Erythroblast (primary cell): ENCODE measurements around the gene MCM5.

ENCODE experiments used
- DNase-seq, 2 experiments: peaks; one replicate each; lab custom pipeline; 2025; lab: John Stamatoyannopoulos, UW
- GATA1 ChIP-seq: IDR thresholded peaks from 2 replicates; pipeline ENCODE4 v1.6.1; 2011; ENCODE audit warnings: low read depth, mild to moderate bottlenecking, control low read depth, low read length, moderate library complexity
- POLR2A ChIP-seq: IDR thresholded peaks from 2 replicates; pipeline ENCODE4 v1.6.1; 2011; ENCODE audit warnings: mild to moderate bottlenecking, low read length

The MCM5 gene

GRCh38 chr22:35401863-35402262, 1.9 kb downstream of the MCM5 start:
- DNase-seq: peak; percentile 25 to 35
- no peak for TF ChIP-seq GATA1
- TF ChIP-seq POLR2A: no peak

- DNase-seq: no peak
- TF ChIP-seq GATA1: no peak
- no peak for TF ChIP-seq POLR2A
Measured at GRCh38 chr22:35403356-35403755, 3.4 kb downstream of the MCM5 start.

- TF ChIP-seq GATA1: no peak
- TF ChIP-seq POLR2A: no peak
- no peak for DNase-seq
Measured at GRCh38 chr22:35404176-35404575, 4.2 kb downstream of the MCM5 start.

DNA sequence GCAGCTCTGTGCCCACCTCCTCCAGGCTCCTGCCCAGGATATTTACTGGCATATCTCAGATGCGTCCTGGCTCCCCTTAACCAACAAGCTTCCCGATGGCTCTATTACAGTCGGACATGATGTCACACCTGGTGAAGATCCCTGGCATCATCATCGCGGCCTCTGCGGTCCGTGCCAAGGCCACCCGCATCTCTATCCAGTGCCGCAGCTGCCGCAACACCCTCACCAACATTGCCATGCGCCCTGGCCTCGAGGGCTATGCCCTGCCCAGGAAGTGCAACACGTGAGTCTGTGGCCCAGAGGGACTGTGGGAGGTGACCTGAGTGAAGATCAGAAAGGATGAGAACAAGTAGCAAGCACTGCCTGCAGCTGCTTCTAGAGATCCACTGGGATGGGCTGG, 6.5 kb downstream of the MCM5 start:
- DNase-seq: no peak
- TF ChIP-seq POLR2A (no peak), GATA1 (no peak)

DNA sequence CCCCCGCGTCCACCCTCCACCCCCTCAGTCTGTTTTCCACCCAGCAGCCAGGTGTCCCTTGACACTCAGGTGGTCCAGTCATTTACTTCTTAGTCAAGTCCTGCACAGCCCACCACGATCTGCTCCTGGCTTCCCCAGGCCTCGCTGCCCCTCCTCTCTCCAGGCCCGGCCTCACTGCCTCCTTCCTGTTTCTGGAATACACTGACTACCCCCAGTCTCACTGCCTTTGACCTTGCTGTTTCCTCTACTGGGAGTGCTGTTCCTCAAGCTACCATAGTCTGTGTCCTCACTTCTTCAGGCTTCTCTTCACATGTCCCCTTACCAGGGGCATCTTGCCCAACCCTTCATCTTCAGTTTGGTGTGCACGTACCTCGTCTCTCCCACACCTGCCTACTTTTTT, 7.4 kb downstream of the MCM5 start:
- no peak for DNase-seq
- TF ChIP-seq GATA1 (no peak), POLR2A (no peak)

DNA sequence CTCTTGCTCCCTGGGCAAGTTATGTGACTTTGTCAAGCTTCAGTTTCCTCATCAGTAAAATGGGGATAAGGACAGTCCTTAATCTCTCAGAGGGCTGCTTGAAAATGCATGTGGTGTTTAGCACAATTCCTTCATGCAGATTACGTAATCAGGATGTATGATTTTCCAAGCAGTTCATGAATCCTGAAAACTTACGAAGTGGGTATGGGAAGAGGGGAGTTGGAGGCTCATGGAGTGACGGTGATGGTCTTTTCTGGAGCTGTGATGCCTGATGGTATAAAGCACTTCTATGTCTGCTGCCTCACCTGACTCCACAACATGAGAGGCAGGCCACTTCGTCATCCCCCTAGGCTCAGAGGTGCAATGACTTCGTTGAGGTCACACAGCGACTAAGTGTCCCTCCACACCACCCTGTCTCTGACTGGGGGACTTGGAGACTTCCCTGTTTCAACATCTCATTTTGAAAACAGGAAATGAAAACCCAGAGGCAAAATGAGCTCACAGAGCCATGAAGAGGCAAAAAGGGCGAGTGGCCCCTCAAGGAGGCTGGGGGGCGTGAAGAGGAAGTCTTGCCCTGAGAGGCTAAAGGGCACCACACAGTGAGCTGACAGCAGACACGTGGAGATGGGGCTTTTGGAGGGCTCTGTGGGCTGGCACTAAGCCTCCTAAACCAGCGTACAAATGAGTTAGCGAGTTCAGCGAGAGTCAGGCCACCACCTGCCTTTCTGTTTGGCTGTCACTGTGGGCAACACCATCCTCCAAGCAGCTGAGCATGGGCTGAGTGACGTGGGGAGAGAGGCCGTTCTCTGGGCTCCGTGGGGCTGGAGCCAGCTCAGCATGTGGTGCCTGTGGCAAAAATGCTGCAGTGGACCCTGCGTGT, 10.1 kb downstream of the MCM5 start:
- no peak for DNase-seq
- TF ChIP-seq GATA1 (no peak), POLR2A (no peak)

DNA sequence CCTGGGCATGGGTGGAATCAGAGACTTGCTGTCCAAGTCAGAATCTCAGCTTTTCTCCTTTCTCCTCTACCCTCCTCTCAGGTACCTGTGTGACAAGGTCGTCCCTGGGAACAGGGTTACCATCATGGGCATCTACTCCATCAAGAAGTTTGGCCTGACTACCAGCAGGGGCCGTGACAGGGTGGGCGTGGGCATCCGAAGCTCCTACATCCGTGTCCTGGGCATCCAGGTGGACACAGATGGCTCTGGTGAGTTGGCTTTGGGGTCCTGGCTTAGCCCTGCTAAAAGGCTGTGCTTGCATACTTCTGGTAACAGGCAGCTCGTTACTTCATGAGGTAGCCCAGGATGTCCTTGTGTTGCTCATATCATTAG, 10.7 kb downstream of the MCM5 start:
- DNase-seq: no peak
- TF ChIP-seq GATA1: no peak
- TF ChIP-seq POLR2A: no peak

GRCh38 chr22:35411102-35411501, 11.2 kb downstream of the MCM5 start:
- DNase-seq: no peak
- TF ChIP-seq GATA1 (no peak), POLR2A (no peak)

DNA sequence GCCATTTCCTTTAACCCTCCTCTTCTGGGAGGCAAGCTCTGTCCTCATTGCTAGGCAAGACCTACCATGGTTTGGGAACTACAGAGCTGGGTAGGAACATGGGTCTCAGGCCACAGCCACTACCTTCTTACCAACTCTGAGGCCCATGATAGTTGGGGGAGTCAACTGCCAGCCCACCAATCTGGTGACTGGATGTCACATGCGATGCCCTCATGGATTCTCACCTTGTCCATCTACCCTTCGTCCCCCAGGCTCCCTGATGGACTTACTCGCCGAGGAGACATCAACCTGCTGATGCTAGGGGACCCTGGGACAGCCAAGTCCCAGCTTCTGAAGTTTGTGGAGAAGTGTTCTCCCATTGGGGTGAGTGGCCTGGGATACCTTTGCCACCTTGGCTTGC, 13.7 kb downstream of the MCM5 start:
- no peak for DNase-seq
- TF ChIP-seq POLR2A: no peak
- TF ChIP-seq GATA1: no peak

- TF ChIP-seq GATA1 (no peak), POLR2A (no peak)
- no peak for DNase-seq
Measured at GRCh38 chr22:35417606-35418005, 17.7 kb downstream of the MCM5 start.

DNA sequence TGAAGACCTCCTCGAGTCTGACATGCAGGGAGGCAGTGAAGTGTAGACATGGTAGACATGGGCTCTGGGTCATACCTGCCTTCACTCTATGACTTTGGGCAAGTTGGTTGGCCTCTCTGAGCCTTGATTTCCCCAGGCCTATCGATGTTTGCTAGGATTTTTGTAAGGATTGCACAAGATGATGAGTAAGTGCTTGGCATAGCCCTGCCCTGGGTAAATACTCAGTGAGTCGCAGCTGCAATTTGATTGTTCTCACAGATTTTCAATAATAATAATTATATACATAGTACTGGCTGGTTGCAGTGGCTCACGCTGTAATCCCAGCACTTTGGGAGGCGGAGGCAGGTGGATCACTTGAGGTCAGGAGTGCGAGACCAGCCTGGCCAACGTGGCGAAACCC, 18.1 kb downstream of the MCM5 start:
- DNase-seq: no peak
- TF ChIP-seq GATA1 (no peak), POLR2A (no peak)

DNA sequence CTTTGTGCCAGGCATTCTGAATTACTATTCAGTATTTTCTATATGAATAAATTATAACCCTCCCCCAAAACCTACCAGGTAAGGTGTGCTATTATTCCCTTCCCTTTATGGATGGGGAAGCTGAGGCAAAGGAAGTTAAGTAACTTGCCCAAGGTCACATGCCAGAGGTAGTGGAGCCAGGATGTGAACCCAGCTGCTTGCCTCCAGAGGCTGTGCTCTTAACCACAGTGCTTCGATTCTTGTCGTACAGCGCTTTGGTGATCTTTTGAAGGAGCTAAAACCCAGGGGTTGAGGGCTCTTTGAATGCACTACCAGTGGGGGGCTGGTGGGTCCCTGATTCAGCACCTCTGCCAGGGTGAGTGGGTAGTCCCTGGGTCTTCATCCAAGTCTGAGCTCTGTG, 18.8 kb downstream of the MCM5 start:
- no peak for TF ChIP-seq POLR2A
- TF ChIP-seq GATA1: no peak
- no peak for DNase-seq

GRCh38 chr22:35419756-35420155, 19.8 kb downstream of the MCM5 start:
- TF ChIP-seq GATA1: no peak
- no peak for TF ChIP-seq POLR2A
- DNase-seq: no peak

- DNase-seq: no peak
- TF ChIP-seq POLR2A (no peak), GATA1 (no peak)
Measured at GRCh38 chr22:35421121-35421520, 21.2 kb downstream of the MCM5 start.

DNA sequence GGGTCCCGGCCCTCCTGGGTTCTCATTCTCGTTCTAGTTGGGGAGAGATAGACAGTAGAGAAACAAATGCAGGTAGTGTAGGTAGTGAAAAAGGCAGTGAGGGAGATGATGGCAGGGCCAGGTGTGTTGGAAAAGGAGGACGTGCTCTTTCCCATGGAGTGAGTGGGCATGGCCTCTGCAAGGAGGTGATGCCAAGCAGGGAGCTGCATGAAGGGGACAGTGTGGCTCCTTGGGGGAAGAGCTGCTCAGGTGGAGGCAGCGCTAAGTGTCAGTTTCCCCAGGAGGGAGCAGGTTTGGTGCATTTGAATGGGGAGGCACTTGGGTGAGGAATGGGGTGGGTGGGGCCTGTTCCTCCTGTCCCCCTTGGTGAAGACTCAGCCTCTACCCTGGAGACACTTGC, 22.2 kb downstream of the MCM5 start:
- no peak for DNase-seq
- TF ChIP-seq GATA1 (no peak), POLR2A (no peak)
